Loucy (cell line): ENCODE data around the gene CSF1.

Source experiments
- H2AFZ ChIP-seq: fragments of 200-600 bp; sonication (generic); 2 replicates; pipeline ENCODE4 v1.6.0; 2016; ENCODE audit warnings: antibody characterized with exemption, mild to moderate bottlenecking, low read length, moderate library complexity
- H3F3A ChIP-seq: fragments of 200-600 bp; 2 replicates; pipeline ENCODE4 v1.6.0; 2016; ENCODE audit warnings: antibody characterized with exemption, low read depth, mild to moderate bottlenecking
- H3K27me3 ChIP-seq: fragments of 200-600 bp; sonication (generic); 2 replicates; pipeline ENCODE4 v1.6.1; 2014; ENCODE audit warnings: low read length, mild to moderate bottlenecking; ENCODE audit not compliant: insufficient read depth, poor library complexity, severe bottlenecking
- H3K36me3 ChIP-seq: fragments of 200-600 bp; sonication (generic); 2 replicates; pipeline ENCODE4 v1.6.1; 2016; ENCODE audit warnings: low read length; ENCODE audit not compliant: insufficient read depth
- H3K4me1 ChIP-seq: fragments of 200-600 bp; sonication (generic); 2 replicates; pipeline ENCODE4 v1.5.1; 2014; ENCODE audit warnings: low read length, mild to moderate bottlenecking; ENCODE audit not compliant: insufficient read depth, poor library complexity, severe bottlenecking
- H3K4me2 ChIP-seq: fragments of 200-600 bp; sonication (generic); 2 replicates; pipeline ENCODE4 v1.6.0; 2014; ENCODE audit warnings: antibody characterized with exemption, low read length, low read depth, mild to moderate bottlenecking; ENCODE audit not compliant: poor library complexity, severe bottlenecking
- H3K4me3 ChIP-seq: fragments of 200-600 bp; sonication (generic); 2 replicates; pipeline ENCODE4 v1.5.1; 2014; ENCODE audit warnings: low read length, mild to moderate bottlenecking, mixed read lengths; ENCODE audit not compliant: poor library complexity, severe bottlenecking
- H3K79me2 ChIP-seq: fragments of 200-600 bp; sonication (generic); 2 replicates; pipeline ENCODE4 v1.6.1; 2014; ENCODE audit warnings: low read length; ENCODE audit not compliant: insufficient read depth
- H3K9ac ChIP-seq: fragments of 200-600 bp; sonication (generic); 2 replicates; pipeline ENCODE4 v1.6.0; 2014; ENCODE audit warnings: mild to moderate bottlenecking, low read depth, low read length, moderate library complexity; ENCODE audit not compliant: poor library complexity, severe bottlenecking
- H3K9me2 ChIP-seq: fragments of 200-600 bp; sonication (generic); replicated peaks from 2 replicates; pipeline ENCODE4 v1.6.1; 2016; ENCODE audit warnings: low read depth, low read length, mixed read lengths
- H3K9me3 ChIP-seq: fragments of 200-600 bp; sonication (generic); 2 replicates; pipeline ENCODE4 v1.6.1; 2014; ENCODE audit warnings: mild to moderate bottlenecking, antibody characterized with exemption, low read length, low read depth; ENCODE audit not compliant: insufficient read depth
- H4K20me1 ChIP-seq: fragments of 200-600 bp; sonication (generic); 2 replicates; pipeline ENCODE4 v1.6.0; 2014; ENCODE audit warnings: antibody characterized with exemption, low read length, mild to moderate bottlenecking; ENCODE audit not compliant: insufficient read depth, poor library complexity, severe bottlenecking
- EZH2phosphoT487 ChIP-seq: fragments of 200-600 bp; IDR thresholded peaks from 2 replicates; pipeline ENCODE4 v1.6.1; 2018; ENCODE audit warnings: antibody characterized with exemption, mild to moderate bottlenecking, moderate library complexity, borderline replicate concordance
- TF ChIP-seq, protein P1 (sequence below): fragments of 200-600 bp; sonication (generic); conservative IDR thresholded peaks from 2 replicates; pipeline ENCODE4 v1.5.1; 2014; ENCODE audit warnings: mild to moderate bottlenecking, antibody characterized with exemption, low read length

The CSF1 gene

DNA sequence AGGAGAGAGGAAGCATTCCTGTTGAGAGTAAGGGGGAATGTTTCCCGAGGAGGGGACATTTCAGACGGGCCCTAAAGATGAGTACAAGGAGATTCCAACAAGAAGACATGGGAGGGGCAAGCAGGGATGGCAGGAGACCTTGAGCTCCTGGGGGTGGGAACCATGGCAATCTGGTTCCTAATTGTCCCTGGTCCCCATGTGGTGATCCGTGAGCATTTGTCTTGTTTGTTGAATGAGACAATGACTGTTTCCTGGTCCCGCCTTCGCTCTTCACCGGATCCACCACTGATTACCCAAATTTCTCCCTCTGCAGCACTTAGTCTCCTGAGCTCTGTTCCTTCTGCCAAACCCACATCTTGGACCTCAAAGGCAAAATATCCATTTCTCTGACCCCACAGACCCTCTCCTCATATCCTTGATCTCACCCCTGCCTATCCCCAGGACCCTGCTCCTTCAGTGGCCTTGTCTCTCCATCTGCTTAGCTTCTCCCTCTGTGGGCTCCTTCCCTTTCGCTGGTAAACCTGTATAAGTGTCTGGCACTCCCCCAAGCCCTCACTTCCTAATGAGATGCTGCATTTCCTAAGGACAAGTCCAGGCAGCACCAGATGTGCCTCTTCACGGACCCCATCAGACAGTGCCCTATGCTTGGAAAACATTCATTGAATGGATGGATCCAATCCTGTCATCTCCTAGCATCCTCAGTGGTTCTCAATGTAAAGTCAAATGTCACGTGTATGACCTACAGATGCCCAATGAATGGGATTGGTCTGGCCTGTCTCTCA is 8.3 kb upstream of the CSF1 start:
- no peak overlapping the region for H3K4me3 ChIP-seq
- H3K79me2 ChIP-seq = no peaks in the 10 kb centered on the region
- H3K36me3 ChIP-seq = no peaks in the 10 kb centered on the region
- H2AFZ ChIP-seq = no peak overlapping the region
- H3K4me1 ChIP-seq = peaks cover 21% of the 10 kb centered on the region
- no peak for TF ChIP-seq EZH2phosphoT487
- TF ChIP-seq, protein P1, sequence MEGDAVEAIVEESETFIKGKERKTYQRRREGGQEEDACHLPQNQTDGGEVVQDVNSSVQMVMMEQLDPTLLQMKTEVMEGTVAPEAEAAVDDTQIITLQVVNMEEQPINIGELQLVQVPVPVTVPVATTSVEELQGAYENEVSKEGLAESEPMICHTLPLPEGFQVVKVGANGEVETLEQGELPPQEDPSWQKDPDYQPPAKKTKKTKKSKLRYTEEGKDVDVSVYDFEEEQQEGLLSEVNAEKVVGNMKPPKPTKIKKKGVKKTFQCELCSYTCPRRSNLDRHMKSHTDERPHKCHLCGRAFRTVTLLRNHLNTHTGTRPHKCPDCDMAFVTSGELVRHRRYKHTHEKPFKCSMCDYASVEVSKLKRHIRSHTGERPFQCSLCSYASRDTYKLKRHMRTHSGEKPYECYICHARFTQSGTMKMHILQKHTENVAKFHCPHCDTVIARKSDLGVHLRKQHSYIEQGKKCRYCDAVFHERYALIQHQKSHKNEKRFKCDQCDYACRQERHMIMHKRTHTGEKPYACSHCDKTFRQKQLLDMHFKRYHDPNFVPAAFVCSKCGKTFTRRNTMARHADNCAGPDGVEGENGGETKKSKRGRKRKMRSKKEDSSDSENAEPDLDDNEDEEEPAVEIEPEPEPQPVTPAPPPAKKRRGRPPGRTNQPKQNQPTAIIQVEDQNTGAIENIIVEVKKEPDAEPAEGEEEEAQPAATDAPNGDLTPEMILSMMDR = no peak
- H3K9me3 ChIP-seq = no peaks in the 10 kb centered on the region
- no peaks in the 10 kb centered on the region for H3K9me2 ChIP-seq
- H3K9ac ChIP-seq = no peak overlapping the region
- H3K27me3 ChIP-seq = no peaks in the 10 kb centered on the region
- H3F3A ChIP-seq = no peaks in the 10 kb centered on the region
- no peaks in the 10 kb centered on the region for H4K20me1 ChIP-seq
- no peak overlapping the region for H3K4me2 ChIP-seq

DNA sequence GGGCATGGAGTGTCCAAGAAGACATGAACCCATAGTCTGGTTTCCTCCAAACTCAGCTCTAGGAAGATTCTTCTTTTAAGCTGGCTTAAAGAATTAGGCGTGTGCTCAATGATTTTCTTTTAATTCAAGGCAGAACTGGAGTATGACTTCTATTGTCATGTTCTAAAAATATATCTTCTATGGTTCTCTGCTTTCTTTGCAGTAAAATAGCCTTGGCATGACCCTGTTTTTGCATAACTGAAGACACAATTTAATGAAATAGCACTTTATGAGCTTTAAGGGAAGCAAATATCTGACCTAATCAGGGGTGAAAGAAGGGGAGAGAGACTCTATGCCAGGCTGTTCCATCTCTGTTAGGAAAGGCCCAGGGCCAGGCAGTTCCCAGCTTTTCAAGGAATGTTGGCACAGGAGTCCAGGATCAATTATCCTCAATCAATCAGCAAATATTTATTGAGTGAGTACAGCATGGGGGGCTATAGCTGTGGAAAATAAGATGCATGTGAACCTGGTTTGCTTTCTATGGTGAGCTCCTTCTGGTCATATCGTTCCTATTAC is 7.2 kb upstream of the CSF1 start:
- Histone ChIP-seq H3K4me1 (peaks cover 29% of the 10 kb centered on the region), H3K9me3 (no peaks in the 10 kb centered on the region), H3K4me3 (no peak overlapping the region), H3K79me2 (no peaks in the 10 kb centered on the region), H3K36me3 (no peaks in the 10 kb centered on the region), H4K20me1 (no peaks in the 10 kb centered on the region), H3K4me2 (no peak overlapping the region), H2AFZ (no peak overlapping the region), H3F3A (no peaks in the 10 kb centered on the region; the same call in 1 of the 2 replicates), H3K9me2 (no peaks in the 10 kb centered on the region), H3K9ac (no peak overlapping the region), H3K27me3 (no peaks in the 10 kb centered on the region)
- no peak for TF ChIP-seq EZH2phosphoT487
- TF ChIP-seq, protein P1 = no peak

DNA sequence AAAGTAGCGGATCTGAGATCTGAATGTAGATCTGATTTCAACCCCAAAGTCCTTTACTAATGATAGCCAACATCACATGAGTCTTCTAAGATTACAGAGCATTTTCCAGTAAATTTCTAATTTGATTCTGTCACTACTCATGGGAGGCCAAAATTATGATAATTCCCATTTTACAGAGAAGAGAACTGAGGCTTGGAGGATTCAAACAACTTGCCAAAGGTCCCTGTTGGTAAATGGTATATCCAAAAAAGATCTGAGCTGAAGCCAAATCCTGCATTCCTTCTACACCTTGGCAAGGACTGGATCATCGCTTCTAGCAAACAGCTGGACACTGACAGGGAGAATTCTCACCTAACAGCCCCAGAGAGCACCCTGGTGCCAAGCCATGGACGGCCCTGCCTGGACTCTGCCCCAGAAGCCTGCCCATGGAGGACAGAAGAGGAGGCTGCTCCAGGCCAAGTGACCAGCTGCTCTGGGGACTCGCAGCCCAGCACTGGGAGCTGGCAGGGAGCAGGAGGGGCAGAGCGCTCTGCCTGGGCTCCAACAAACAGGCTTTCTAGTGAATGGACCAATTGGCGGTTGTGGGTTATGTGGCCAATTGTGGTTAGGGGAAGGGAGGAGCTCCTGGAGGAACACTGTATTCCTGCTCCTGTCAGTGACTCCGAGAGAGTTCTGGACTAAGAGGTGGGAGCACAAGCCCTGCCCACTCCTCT is 6.4 kb upstream of the CSF1 start:
- Histone ChIP-seq H3K9me2 (no peaks in the 10 kb centered on the region), H3K4me2 (no peak overlapping the region), H3K4me3 (no peak overlapping the region), H3K27me3 (no peaks in the 10 kb centered on the region), H3K36me3 (no peaks in the 10 kb centered on the region), H3K4me1 (peaks cover 37% of the 10 kb centered on the region), H3K9ac (no peak overlapping the region), H3K9me3 (no peaks in the 10 kb centered on the region), H3K79me2 (peaks cover 5% of the 10 kb centered on the region; the same call in 1 of the 2 replicates), H2AFZ (no peak overlapping the region), H4K20me1 (no peaks in the 10 kb centered on the region), H3F3A (no peaks in the 10 kb centered on the region; the same call in 1 of the 2 replicates)
- no peak for TF ChIP-seq EZH2phosphoT487
- TF ChIP-seq, protein P1 = no peak
